OCI-LY1 (cell line): Measurements from ENCODE around the gene SRSF8.

Experiments used
- EZH2 ChIP-seq: fragments of 200-600 bp; sonication (generic), shearing (Covaris generic); IDR thresholded peaks from 2 replicates; pipeline ENCODE4 v1.8.0; 2017; ENCODE audit warnings: borderline replicate concordance, mixed run types, mild to moderate bottlenecking, antibody characterized with exemption, low read length, moderate library complexity, mixed read lengths
- TF ChIP-seq, protein P1 (sequence below): fragments of 200-600 bp; sonication (generic), shearing (Covaris generic); IDR thresholded peaks from 2 replicates; pipeline ENCODE4 v1.5.1; 2017; ENCODE audit warnings: mild to moderate bottlenecking, antibody characterized with exemption, low read length, moderate library complexity, mixed read lengths

GRCh38 chr11:95101935-95102334, 35.2 kb downstream of the SRSF8 start:
- TF ChIP-seq, protein P1, sequence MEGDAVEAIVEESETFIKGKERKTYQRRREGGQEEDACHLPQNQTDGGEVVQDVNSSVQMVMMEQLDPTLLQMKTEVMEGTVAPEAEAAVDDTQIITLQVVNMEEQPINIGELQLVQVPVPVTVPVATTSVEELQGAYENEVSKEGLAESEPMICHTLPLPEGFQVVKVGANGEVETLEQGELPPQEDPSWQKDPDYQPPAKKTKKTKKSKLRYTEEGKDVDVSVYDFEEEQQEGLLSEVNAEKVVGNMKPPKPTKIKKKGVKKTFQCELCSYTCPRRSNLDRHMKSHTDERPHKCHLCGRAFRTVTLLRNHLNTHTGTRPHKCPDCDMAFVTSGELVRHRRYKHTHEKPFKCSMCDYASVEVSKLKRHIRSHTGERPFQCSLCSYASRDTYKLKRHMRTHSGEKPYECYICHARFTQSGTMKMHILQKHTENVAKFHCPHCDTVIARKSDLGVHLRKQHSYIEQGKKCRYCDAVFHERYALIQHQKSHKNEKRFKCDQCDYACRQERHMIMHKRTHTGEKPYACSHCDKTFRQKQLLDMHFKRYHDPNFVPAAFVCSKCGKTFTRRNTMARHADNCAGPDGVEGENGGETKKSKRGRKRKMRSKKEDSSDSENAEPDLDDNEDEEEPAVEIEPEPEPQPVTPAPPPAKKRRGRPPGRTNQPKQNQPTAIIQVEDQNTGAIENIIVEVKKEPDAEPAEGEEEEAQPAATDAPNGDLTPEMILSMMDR: no peak
- no peak for TF ChIP-seq EZH2
